ENCODE data around the gene WNT3. TPM values are rescaled to one million over a fixed set of nuclear protein-coding genes. Genes with fewer than 3 reads are reported as not detected.

WNT3 gene
- total and polyA plus RNA-seq, 2 of the 8 experiments (the other 6 are each of a cell fraction or from before 2014, with no cell fraction given), result 0.56 to 2.0 TPM

DNA sequence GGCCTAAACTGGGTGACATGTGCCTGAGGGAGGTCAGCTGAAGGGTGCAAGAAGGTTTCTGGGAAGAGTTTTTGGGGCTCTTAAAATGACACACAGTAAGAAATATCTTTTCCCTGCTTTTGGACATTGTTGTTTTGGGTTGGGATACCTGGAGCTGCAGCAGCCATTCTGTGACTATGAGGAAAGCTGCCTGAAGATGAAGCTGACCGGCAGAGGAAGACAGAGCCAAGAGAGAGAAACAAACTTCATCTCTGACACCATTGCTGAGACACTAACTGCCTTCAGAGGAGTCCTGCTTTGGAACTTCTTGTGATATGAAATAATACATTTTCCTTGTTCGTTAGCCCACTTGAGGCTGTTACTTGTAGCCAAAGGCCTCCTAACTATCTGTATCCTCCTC, 8.8 kb upstream of the WNT3 start:
- POLR2A ChIA-PET (ENCODE audit: partially characterized antibody), result no interaction called here
- peaks cover 2 to 27% (median 9%) of the 10 kb centered on the region in 4 experiments for H3K27me3 ChIP-seq (replicated peaks in 1 of 4; ENCODE audit: control insufficient read depth in 3 of 4, extremely low read depth in 1 of 4, insufficient read depth in 3 of 4, low read length in 3 of 4)
- TF ChIP-seq HDAC6 (IDR thresholded peaks at IDR 0.05; ENCODE audit: low read depth, low read length) (no peak), HDAC2 (IDR thresholded peaks at IDR 0.05; ENCODE audit: borderline replicate concordance in 1 of 2, low read depth in 2 of 2, low read length in 2 of 2) (no peak), EP300 (IDR thresholded peaks at IDR 0.05; ENCODE audit: borderline replicate concordance in 1 of 2, low read depth in 2 of 2, low read length in 2 of 2) (no peak), POLR2AphosphoS5 (IDR thresholded peaks at IDR 0.05; ENCODE audit: low read depth, low read length) (no peak), CREB1 (IDR thresholded peaks at IDR 0.05) (no peak), KDM4A (IDR thresholded peaks at IDR 0.05; ENCODE audit: low read depth, low read length, severe bottlenecking) (no peak), NANOG (IDR thresholded peaks at IDR 0.05; ENCODE audit: insufficient read depth, low read depth, low read length, poor library complexity, severe bottlenecking) (no peak), RBBP5 (IDR thresholded peaks at IDR 0.05; ENCODE audit: borderline replicate concordance, low read depth, low read length) (no peak), CBX5 (IDR thresholded peaks at IDR 0.05; ENCODE audit: low read depth, low read length) (no peak)
- TF ChIP-seq, protein P1, sequence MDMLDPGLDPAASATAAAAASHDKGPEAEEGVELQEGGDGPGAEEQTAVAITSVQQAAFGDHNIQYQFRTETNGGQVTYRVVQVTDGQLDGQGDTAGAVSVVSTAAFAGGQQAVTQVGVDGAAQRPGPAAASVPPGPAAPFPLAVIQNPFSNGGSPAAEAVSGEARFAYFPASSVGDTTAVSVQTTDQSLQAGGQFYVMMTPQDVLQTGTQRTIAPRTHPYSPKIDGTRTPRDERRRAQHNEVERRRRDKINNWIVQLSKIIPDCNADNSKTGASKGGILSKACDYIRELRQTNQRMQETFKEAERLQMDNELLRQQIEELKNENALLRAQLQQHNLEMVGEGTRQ (IDR thresholded peaks at IDR 0.05; ENCODE audit: low read length), result no peak

More for the DNA sequence above, 8.8 kb upstream of the WNT3 start:
- Histone ChIP-seq H3K4me2 (ENCODE audit: insufficient read depth in 1 of 2, low read depth in 2 of 2, low read length in 2 of 2) (no peak overlapping the region), H4K5ac (ENCODE audit: insufficient read length, low read depth, low read length) (no peak overlapping the region), H3K23me2 (ENCODE audit: low read depth, low read length) (no peaks in the 10 kb centered on the region; the same call in 1 of the 2 replicates), H3K14ac (ENCODE audit: insufficient read length) (no peak overlapping the region), H3K4me3 (ENCODE audit: extremely low read depth in 1 of 4, insufficient read depth in 2 of 4, low read depth in 3 of 4, low read length in 4 of 4) (no peak overlapping the region), H3K79me1 (ENCODE audit: low read depth, low read length) (no peaks in the 10 kb centered on the region), H3K9me3 (ENCODE audit: insufficient read depth in 2 of 2, low read depth in 1 of 2, low read length in 1 of 2) (no peaks in the 10 kb centered on the region), H3K9ac (replicated peaks in 1 of 4; ENCODE audit: extremely low read depth in 1 of 4, low read depth in 3 of 4, low read length in 3 of 4) (no peak overlapping the region), H4K91ac (replicated peaks; ENCODE audit: insufficient read length, low read length) (no peak overlapping the region), H2BK15ac (ENCODE audit: low read length) (no peak overlapping the region), H3K23ac (ENCODE audit: insufficient read length) (no peak overlapping the region), H3K18ac (ENCODE audit: extremely low read depth, low read length) (no peak overlapping the region), H3K79me2 (ENCODE audit: control insufficient read depth in 1 of 2, insufficient read depth in 2 of 2, low read length in 2 of 2) (no peaks in the 10 kb centered on the region), H2AK5ac (ENCODE audit: low read depth, low read length) (no peak overlapping the region), H3K27ac (ENCODE audit: low read depth, low read length) (no peak overlapping the region), H3K56ac (replicated peaks; ENCODE audit: insufficient read length, low read depth, low read length) (no peak overlapping the region), H2BK20ac (ENCODE audit: low read length) (no peak overlapping the region), H3K4me1 (replicated peaks in 1 of 4; ENCODE audit: control insufficient read depth in 3 of 4, insufficient read depth in 4 of 4, low read length in 3 of 4) (peaks cover 5 to 11% (median 8%) of the 10 kb centered on the region in 4 experiments), H3K36me3 (ENCODE audit: control insufficient read depth in 2 of 4, insufficient read depth in 4 of 4, low read length in 3 of 4) (no peaks in the 10 kb centered on the region), H2BK12ac (ENCODE audit: low read depth, low read length) (no peak overlapping the region), H3K4ac (replicated peaks; ENCODE audit: insufficient read length, low read depth, low read length) (no peak overlapping the region), H2BK5ac (ENCODE audit: low read depth, low read length) (no peak overlapping the region), H2BK120ac (replicated peaks; ENCODE audit: low read depth, low read length) (no peak overlapping the region), H4K20me1 (replicated peaks in 1 of 2; ENCODE audit: control insufficient read depth in 1 of 2, insufficient read depth in 2 of 2, low read length in 2 of 2) (no peaks in the 10 kb centered on the region), H2AFZ (ENCODE audit: low read length) (no peak overlapping the region), H4K8ac (ENCODE audit: extremely low read depth, insufficient read depth, low read length) (no peak overlapping the region)
- CTCF ChIA-PET (ENCODE audit: partially characterized antibody), result interaction anchor here (0.9 to 6.1 kb wide), 7 partner anchors 8 to 114 kb away, joined by 3 to 49 read pairs (median 6); no protein-coding TSS in a partner anchor
- FAIRE-seq (no peak), DNase-seq (ENCODE audit: low read depth in 1 of 2, low spot score in 2 of 2) (no peak)
- WGBS, 2 experiments (ENCODE audit: extremely low coverage in 1 of 2, insufficient coverage in 1 of 2, insufficient read length in 1 of 2, insufficient replicate concordance in 2 of 2, low coverage in 1 of 2, low lambda C conversion rate in 2 of 2, missing lambda C conversion rate in 1 of 2), result 84% methylated on average over 2 of the region's 2 CpGs; no CpG with 5 or more reads in 1 of the 2 experiments

Data from H1 (cell line).